ENCODE results near the gene CDC123. TPM values are rescaled to one million over a fixed set of nuclear protein-coding genes. Genes with fewer than 3 reads are reported as not detected.
A peak's percentile ranks its signal among the peaks of the same experiment; 100 is the strongest.

CDC123 gene
- total and polyA plus RNA-seq, 2 donors (not counting 1 experiment from before 2014, with no cell fraction given) = 48.9 to 56.0 TPM

GRCh38 chr10:12259988-12260387 is 64.0 kb downstream of the CDC123 start:
- Histone ChIP-seq H3K4me3 (ENCODE audit: control extremely low read depth in 1 of 5, extremely low read depth in 1 of 5, insufficient read depth in 1 of 5, low read depth in 2 of 5, low read length in 4 of 5) (no peak overlapping the region), H3K27me3 (replicated peaks in 1 of 4; ENCODE audit: control extremely low read depth in 1 of 4, control insufficient read depth in 3 of 4, insufficient read depth in 4 of 4, low read length in 3 of 4) (no peaks in the 10 kb centered on the region), H3K9ac (ENCODE audit: low read length) (no peak overlapping the region), H3K4me2 (replicated peaks; ENCODE audit: low read depth, low read length, poor library complexity, severe bottlenecking) (no peak overlapping the region), H2AFZ (ENCODE audit: insufficient read depth, low read depth, low read length, poor library complexity, severe bottlenecking) (no peak overlapping the region), H4K20me1 (ENCODE audit: control insufficient read depth, insufficient read depth, low read length, poor library complexity, severe bottlenecking) (no peaks in the 10 kb centered on the region), H3K4me1 (ENCODE audit: control insufficient read depth in 2 of 2, insufficient read depth in 2 of 2, low read length in 2 of 2) (peaks cover 27 to 38% of the 10 kb centered on the region in 2 donors), H3K79me2 (ENCODE audit: control insufficient read depth, insufficient read depth, low read length) (no peaks in the 10 kb centered on the region), H3K9me3 (ENCODE audit: control extremely low read depth in 1 of 3, control insufficient read depth in 2 of 3, insufficient read depth in 1 of 3, low read length in 2 of 3) (peaks cover 0 to 2% (median 0%) of the 10 kb centered on the region in 3 donors), H3K27ac (ENCODE audit: low read length in 2 of 2) (no peak overlapping the region), H3K36me3 (replicated peaks in 1 of 2; ENCODE audit: control extremely low read depth in 1 of 2, control insufficient read depth in 1 of 2, extremely low read depth in 1 of 2, insufficient read depth in 2 of 2, low read length in 1 of 2) (no peaks in the 10 kb centered on the region)
- no peak for ATAC-seq (ENCODE audit: low read depth)
- TF ChIP-seq EZH2 (IDR thresholded peaks at IDR 0.05; ENCODE audit: borderline replicate concordance, insufficient read depth, low read depth, low read length, poor library complexity, severe bottlenecking) (no peak), CTCF (IDR thresholded peaks at IDR 0.05) (no peak)
- H3K4me3 Mint-ChIP-seq = no peak overlapping the region
- no peaks in the 10 kb centered on the region for H3K9me3 Mint-ChIP-seq (ENCODE audit: insufficient read depth)
- WGBS (ENCODE audit: insufficient coverage) = 100% methylated on average over 3 of the region's 4 CpGs
- ChIA-PET POLR2A (no interaction called here), CTCF (interaction anchor here (0.7 to 1.6 kb wide), 5 partner anchors 32 to 451 kb away, joined by 3 to 8 read pairs (median 3); no protein-coding TSS in a partner anchor)
- no peaks in the 10 kb centered on the region for H3K27me3 Mint-ChIP-seq
- H3K4me1 Mint-ChIP-seq = peaks cover 28% of the 10 kb centered on the region
- peak overlapping the region; percentile 16 for H3K27ac Mint-ChIP-seq
- no peak for DNase-seq
- intact Hi-C loops (cut with micrococcal nuclease) = no loop called here

- H3K4me2 ChIP-seq (replicated peaks; ENCODE audit: low read depth, low read length, poor library complexity, severe bottlenecking) = no peak overlapping the region
- no CpG with 5 or more reads among the region's 3 CpGs for WGBS (ENCODE audit: insufficient coverage)
- no peaks in the 10 kb centered on the region for H3K36me3 ChIP-seq (replicated peaks in 1 of 2; ENCODE audit: control extremely low read depth in 1 of 2, control insufficient read depth in 1 of 2, extremely low read depth in 1 of 2, insufficient read depth in 2 of 2, low read length in 1 of 2)
- ChIA-PET CTCF (interaction anchor here (0.7 to 5.0 kb wide), 10 partner anchors 9 to 639 kb away, joined by 3 to 61 read pairs (median 6); partner anchors contain the start of gene CAMK1D), POLR2A (no interaction called here)
- H3K9me3 ChIP-seq (ENCODE audit: control extremely low read depth in 1 of 3, control insufficient read depth in 2 of 3, insufficient read depth in 1 of 3, low read length in 2 of 3) = peaks cover 0 to 2% (median 0%) of the 10 kb centered on the region in 3 donors
- H2AFZ ChIP-seq (ENCODE audit: insufficient read depth, low read depth, low read length, poor library complexity, severe bottlenecking) = no peak overlapping the region
- TF ChIP-seq CTCF (IDR thresholded peaks at IDR 0.05) = no peak
- TF ChIP-seq EZH2 (IDR thresholded peaks at IDR 0.05; ENCODE audit: borderline replicate concordance, insufficient read depth, low read depth, low read length, poor library complexity, severe bottlenecking) = no peak
- ATAC-seq (ENCODE audit: low read depth) (no peak), DNase-seq (no peak)
- peaks cover 41% of the 10 kb centered on the region for H3K4me1 Mint-ChIP-seq
- H3K4me1 ChIP-seq (ENCODE audit: control insufficient read depth in 2 of 2, insufficient read depth in 2 of 2, low read length in 2 of 2) = peaks cover 44 to 53% of the 10 kb centered on the region in 2 donors
- no peaks in the 10 kb centered on the region for H3K27me3 ChIP-seq (replicated peaks in 1 of 4; ENCODE audit: control extremely low read depth in 1 of 4, control insufficient read depth in 3 of 4, insufficient read depth in 4 of 4, low read length in 3 of 4)
- no peak overlapping the region for H3K4me3 ChIP-seq (ENCODE audit: control extremely low read depth in 1 of 5, extremely low read depth in 1 of 5, insufficient read depth in 1 of 5, low read depth in 2 of 5, low read length in 4 of 5)
- H3K4me3 Mint-ChIP-seq = no peak overlapping the region
- H3K27ac Mint-ChIP-seq = peak overlapping the region; percentile 65
- no peaks in the 10 kb centered on the region for H3K79me2 ChIP-seq (ENCODE audit: control insufficient read depth, insufficient read depth, low read length)
- intact Hi-C loops (cut with micrococcal nuclease) = no loop called here
- H3K9me3 Mint-ChIP-seq (ENCODE audit: insufficient read depth) = no peaks in the 10 kb centered on the region
- H3K27me3 Mint-ChIP-seq = no peaks in the 10 kb centered on the region
- no peak overlapping the region for H3K9ac ChIP-seq (ENCODE audit: low read length)
- H4K20me1 ChIP-seq (ENCODE audit: control insufficient read depth, insufficient read depth, low read length, poor library complexity, severe bottlenecking) = no peaks in the 10 kb centered on the region
- H3K27ac ChIP-seq (ENCODE audit: low read length in 2 of 2) = peak overlapping the region in 1 of 2 donors; percentile 19
These were observed 66.4 kb downstream of the CDC123 start for GRCh38 chr10:12262278-12262981.
